Measurements from ENCODE around the gene ACAP2. TPM values are rescaled to one million over a fixed set of nuclear protein-coding genes. Genes with fewer than 3 reads are reported as not detected.

The ACAP2 gene
- total RNA-seq, 1 experiment from 2014 or later, result 42.0 TPM

- TF ChIP-seq, protein P1, sequence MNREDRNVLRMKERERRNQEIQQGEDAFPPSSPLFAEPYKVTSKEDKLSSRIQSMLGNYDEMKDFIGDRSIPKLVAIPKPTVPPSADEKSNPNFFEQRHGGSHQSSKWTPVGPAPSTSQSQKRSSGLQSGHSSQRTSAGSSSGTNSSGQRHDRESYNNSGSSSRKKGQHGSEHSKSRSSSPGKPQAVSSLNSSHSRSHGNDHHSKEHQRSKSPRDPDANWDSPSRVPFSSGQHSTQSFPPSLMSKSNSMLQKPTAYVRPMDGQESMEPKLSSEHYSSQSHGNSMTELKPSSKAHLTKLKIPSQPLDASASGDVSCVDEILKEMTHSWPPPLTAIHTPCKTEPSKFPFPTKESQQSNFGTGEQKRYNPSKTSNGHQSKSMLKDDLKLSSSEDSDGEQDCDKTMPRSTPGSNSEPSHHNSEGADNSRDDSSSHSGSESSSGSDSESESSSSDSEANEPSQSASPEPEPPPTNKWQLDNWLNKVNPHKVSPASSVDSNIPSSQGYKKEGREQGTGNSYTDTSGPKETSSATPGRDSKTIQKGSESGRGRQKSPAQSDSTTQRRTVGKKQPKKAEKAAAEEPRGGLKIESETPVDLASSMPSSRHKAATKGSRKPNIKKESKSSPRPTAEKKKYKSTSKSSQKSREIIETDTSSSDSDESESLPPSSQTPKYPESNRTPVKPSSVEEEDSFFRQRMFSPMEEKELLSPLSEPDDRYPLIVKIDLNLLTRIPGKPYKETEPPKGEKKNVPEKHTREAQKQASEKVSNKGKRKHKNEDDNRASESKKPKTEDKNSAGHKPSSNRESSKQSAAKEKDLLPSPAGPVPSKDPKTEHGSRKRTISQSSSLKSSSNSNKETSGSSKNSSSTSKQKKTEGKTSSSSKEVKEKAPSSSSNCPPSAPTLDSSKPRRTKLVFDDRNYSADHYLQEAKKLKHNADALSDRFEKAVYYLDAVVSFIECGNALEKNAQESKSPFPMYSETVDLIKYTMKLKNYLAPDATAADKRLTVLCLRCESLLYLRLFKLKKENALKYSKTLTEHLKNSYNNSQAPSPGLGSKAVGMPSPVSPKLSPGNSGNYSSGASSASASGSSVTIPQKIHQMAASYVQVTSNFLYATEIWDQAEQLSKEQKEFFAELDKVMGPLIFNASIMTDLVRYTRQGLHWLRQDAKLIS (CRISPR knock-in tag; IDR thresholded peaks at IDR 0.05; ENCODE audit: borderline replicate concordance), result no peak
- TF ChIP-seq ZNF423 (CRISPR knock-in tag; IDR thresholded peaks at IDR 0.05), result no peak
- TF ChIP-seq, protein P2, sequence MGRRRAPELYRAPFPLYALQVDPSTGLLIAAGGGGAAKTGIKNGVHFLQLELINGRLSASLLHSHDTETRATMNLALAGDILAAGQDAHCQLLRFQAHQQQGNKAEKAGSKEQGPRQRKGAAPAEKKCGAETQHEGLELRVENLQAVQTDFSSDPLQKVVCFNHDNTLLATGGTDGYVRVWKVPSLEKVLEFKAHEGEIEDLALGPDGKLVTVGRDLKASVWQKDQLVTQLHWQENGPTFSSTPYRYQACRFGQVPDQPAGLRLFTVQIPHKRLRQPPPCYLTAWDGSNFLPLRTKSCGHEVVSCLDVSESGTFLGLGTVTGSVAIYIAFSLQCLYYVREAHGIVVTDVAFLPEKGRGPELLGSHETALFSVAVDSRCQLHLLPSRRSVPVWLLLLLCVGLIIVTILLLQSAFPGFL (CRISPR knock-in tag; IDR thresholded peaks at IDR 0.05; ENCODE audit: borderline replicate concordance), result no peak
- TF ChIP-seq MXD4 (CRISPR knock-in tag; IDR thresholded peaks at IDR 0.05; ENCODE audit: borderline replicate concordance), result no peak
- TF ChIP-seq ESRRA (CRISPR knock-in tag; IDR thresholded peaks at IDR 0.05; ENCODE audit: borderline replicate concordance), result no peak
- TF ChIP-seq ZSCAN18 (CRISPR knock-in tag; IDR thresholded peaks at IDR 0.05), result no peak
- no peak for TF ChIP-seq CREM (CRISPR knock-in tag; IDR thresholded peaks at IDR 0.05)
- TF ChIP-seq, protein P3, sequence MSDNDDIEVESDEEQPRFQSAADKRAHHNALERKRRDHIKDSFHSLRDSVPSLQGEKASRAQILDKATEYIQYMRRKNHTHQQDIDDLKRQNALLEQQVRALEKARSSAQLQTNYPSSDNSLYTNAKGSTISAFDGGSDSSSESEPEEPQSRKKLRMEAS (CRISPR knock-in tag; IDR thresholded peaks at IDR 0.05), result no peak
- TF ChIP-seq, protein P4, sequence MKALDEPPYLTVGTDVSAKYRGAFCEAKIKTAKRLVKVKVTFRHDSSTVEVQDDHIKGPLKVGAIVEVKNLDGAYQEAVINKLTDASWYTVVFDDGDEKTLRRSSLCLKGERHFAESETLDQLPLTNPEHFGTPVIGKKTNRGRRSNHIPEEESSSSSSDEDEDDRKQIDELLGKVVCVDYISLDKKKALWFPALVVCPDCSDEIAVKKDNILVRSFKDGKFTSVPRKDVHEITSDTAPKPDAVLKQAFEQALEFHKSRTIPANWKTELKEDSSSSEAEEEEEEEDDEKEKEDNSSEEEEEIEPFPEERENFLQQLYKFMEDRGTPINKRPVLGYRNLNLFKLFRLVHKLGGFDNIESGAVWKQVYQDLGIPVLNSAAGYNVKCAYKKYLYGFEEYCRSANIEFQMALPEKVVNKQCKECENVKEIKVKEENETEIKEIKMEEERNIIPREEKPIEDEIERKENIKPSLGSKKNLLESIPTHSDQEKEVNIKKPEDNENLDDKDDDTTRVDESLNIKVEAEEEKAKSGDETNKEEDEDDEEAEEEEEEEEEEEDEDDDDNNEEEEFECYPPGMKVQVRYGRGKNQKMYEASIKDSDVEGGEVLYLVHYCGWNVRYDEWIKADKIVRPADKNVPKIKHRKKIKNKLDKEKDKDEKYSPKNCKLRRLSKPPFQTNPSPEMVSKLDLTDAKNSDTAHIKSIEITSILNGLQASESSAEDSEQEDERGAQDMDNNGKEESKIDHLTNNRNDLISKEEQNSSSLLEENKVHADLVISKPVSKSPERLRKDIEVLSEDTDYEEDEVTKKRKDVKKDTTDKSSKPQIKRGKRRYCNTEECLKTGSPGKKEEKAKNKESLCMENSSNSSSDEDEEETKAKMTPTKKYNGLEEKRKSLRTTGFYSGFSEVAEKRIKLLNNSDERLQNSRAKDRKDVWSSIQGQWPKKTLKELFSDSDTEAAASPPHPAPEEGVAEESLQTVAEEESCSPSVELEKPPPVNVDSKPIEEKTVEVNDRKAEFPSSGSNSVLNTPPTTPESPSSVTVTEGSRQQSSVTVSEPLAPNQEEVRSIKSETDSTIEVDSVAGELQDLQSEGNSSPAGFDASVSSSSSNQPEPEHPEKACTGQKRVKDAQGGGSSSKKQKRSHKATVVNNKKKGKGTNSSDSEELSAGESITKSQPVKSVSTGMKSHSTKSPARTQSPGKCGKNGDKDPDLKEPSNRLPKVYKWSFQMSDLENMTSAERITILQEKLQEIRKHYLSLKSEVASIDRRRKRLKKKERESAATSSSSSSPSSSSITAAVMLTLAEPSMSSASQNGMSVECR (CRISPR knock-in tag; IDR thresholded peaks at IDR 0.05; ENCODE audit: borderline replicate concordance), result no peak
- TF ChIP-seq CBFB (CRISPR knock-in tag; IDR thresholded peaks at IDR 0.05; ENCODE audit: low read depth), result no peak
- no peak for TF ChIP-seq SMAD3 (CRISPR knock-in tag; IDR thresholded peaks at IDR 0.05; ENCODE audit: borderline replicate concordance)
- TF ChIP-seq ZBTB43 (CRISPR knock-in tag; IDR thresholded peaks at IDR 0.05), result no peak
- no peak for TF ChIP-seq RORB (CRISPR knock-in tag; IDR thresholded peaks at IDR 0.05)
- TF ChIP-seq SOX15 (CRISPR knock-in tag; IDR thresholded peaks at IDR 0.05), result no peak
Observed at GRCh38 chr3:195447201-195447600, 4.4 kb upstream of the ACAP2 start (continued).

DNA sequence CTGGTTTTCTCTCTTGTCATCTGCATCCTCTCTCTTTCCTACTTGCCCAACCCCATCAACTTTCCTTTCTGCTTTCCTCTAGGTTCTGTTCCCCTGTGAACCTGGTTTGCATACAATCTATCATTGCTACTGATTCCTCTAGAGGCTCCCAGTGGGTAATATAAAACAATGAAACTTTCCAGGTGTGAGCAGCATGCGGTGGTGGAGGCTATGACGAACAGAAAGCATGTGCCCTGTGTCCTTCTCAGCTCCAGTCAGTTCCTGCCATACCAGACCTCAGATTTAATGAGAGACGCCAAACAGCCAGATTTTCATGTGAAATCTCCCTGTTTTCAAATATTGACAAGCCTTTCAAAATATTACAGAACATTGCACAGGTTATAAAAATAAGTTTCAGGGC lies 3.5 kb upstream of the ACAP2 start:
- Mint-ChIP-seq H3K9me3 (peaks cover 3% of the 10 kb centered on the region; the same call in 1 of the 2 replicates), H3K4me1 (peaks cover 35% of the 10 kb centered on the region), H3K4me3 (no peak overlapping the region), H3K36me3 (no peaks in the 10 kb centered on the region), H3K27ac (no peak overlapping the region), H3K27me3 (ENCODE audit: low read depth) (no peaks in the 10 kb centered on the region)
- CTCF ChIA-PET, result interaction anchor here (0.6 kb wide), 1 partner anchor 751 kb away, joined by 3 read pairs; no protein-coding TSS in a partner anchor
- ATAC-seq (no peak), DNase-seq (ENCODE audit: low spot score) (no peak)
- POLR2A ChIA-PET, result no interaction called here
- no peak for TF ChIP-seq NFATC4 (CRISPR knock-in tag; IDR thresholded peaks at IDR 0.05)
- no peak for TF ChIP-seq ATF2 (CRISPR knock-in tag; IDR thresholded peaks at IDR 0.05; ENCODE audit: borderline replicate concordance, low read depth)
- TF ChIP-seq ESRRA (CRISPR knock-in tag; IDR thresholded peaks at IDR 0.05; ENCODE audit: borderline replicate concordance), result no peak
- no peak for TF ChIP-seq HMGA2 (CRISPR knock-in tag; IDR thresholded peaks at IDR 0.05)
- TF ChIP-seq PRRX2 (CRISPR knock-in tag; IDR thresholded peaks at IDR 0.05), result no peak
- no peak for TF ChIP-seq NR3C1 (CRISPR knock-in tag; conservative IDR thresholded peaks at IDR 0.05; ENCODE audit: low read depth)
- no peak for TF ChIP-seq FOXJ3 (CRISPR knock-in tag; IDR thresholded peaks at IDR 0.05; ENCODE audit: borderline replicate concordance)
- TF ChIP-seq ZNF512 (CRISPR knock-in tag; IDR thresholded peaks at IDR 0.05; ENCODE audit: borderline replicate concordance), result no peak
